HG02623 (cell line): ENCODE data around the gene TRMT44.
"Not testable (repeated sequence)": the region's sequence is repeated elsewhere in the genome, so short reads cannot be mapped to it uniquely, and the experiment has no call there.

Experiments used
- ATAC-seq: cut with Tn5 transposase; IDR thresholded peaks from one replicate; pipeline ENCODE4 v1.9.1; 2021; ENCODE audit warnings: moderate library complexity; ENCODE audit not compliant: unreplicated experiment

TRMT44 gene

GRCh38 chr4:8508740-8509139 is 68.2 kb downstream of the TRMT44 start:
- ATAC-seq, result no peak

GRCh38 chr4:8509311-8509950 is 68.9 kb downstream of the TRMT44 start:
- ATAC-seq, result no peak

GRCh38 chr4:8510191-8510590 is 69.6 kb downstream of the TRMT44 start:
- ATAC-seq, result no peak

- no peak for ATAC-seq
Observed at GRCh38 chr4:8510611-8511285, 70.2 kb downstream of the TRMT44 start.

GRCh38 chr4:8512510-8512909 is 71.9 kb downstream of the TRMT44 start:
- ATAC-seq, result no peak

GRCh38 chr4:8513080-8513479 is 72.5 kb downstream of the TRMT44 start:
- ATAC-seq, result not testable (repeated sequence)

- ATAC-seq, result no peak
Observed at GRCh38 chr4:8513931-8514330, 73.4 kb downstream of the TRMT44 start.

- no peak for ATAC-seq
Observed at GRCh38 chr4:8514391-8514790, 73.8 kb downstream of the TRMT44 start.

GRCh38 chr4:8515316-8516060 is 74.9 kb downstream of the TRMT44 start:
- no peak for ATAC-seq

GRCh38 chr4:8516061-8516573 is 75.5 kb downstream of the TRMT44 start:
- no peak for ATAC-seq

- ATAC-seq, result no peak
Observed at GRCh38 chr4:8516996-8517550, 76.5 kb downstream of the TRMT44 start.

GRCh38 chr4:8517946-8518345 is 77.4 kb downstream of the TRMT44 start:
- ATAC-seq, result no peak

- ATAC-seq, result no peak
Observed at GRCh38 chr4:8522160-8523120, 81.9 kb downstream of the TRMT44 start.

GRCh38 chr4:8523175-8523574 is 82.6 kb downstream of the TRMT44 start:
- ATAC-seq, result no peak

GRCh38 chr4:8523766-8524165 is 83.2 kb downstream of the TRMT44 start:
- ATAC-seq, result no peak

- ATAC-seq, result no peak
Observed at GRCh38 chr4:8524595-8525382, 84.2 kb downstream of the TRMT44 start.

- no peak for ATAC-seq
Observed at GRCh38 chr4:8525383-8526120, 85.0 kb downstream of the TRMT44 start.
